ENCODE results near the gene RASD1. TPM values are rescaled to one million over a fixed set of nuclear protein-coding genes. Genes with fewer than 3 reads are reported as not detected.

RASD1 gene
- total RNA-seq, 2 donors from 2014 or later: 124 to 175 TPM

GRCh38 chr17:17454276-17454675, 41.9 kb downstream of the RASD1 start:
- H3K9me3 ChIP-seq: no peaks in the 10 kb centered on the region
- H3K27me3 ChIP-seq (replicated peaks; ENCODE audit: insufficient read depth): no peaks in the 10 kb centered on the region
- TF ChIP-seq POLR2AphosphoS5 (IDR thresholded peaks at IDR 0.05) (no peak), CTCF (IDR thresholded peaks at IDR 0.05) (no peak), POLR2A (IDR thresholded peaks at IDR 0.05) (no peak)
- H3K4me1 ChIP-seq (replicated peaks): no peaks in the 10 kb centered on the region
- no peak overlapping the region for H3K4me3 ChIP-seq
- H3K27ac ChIP-seq: no peak overlapping the region
- no peaks in the 10 kb centered on the region for H3K36me3 ChIP-seq
- no peak for DNase-seq (ENCODE audit: low spot score)
- intact Hi-C loops (cut with DNase I): no loop called here
- 100% methylated on average over 1 of the region's 1 CpG for WGBS

DNA sequence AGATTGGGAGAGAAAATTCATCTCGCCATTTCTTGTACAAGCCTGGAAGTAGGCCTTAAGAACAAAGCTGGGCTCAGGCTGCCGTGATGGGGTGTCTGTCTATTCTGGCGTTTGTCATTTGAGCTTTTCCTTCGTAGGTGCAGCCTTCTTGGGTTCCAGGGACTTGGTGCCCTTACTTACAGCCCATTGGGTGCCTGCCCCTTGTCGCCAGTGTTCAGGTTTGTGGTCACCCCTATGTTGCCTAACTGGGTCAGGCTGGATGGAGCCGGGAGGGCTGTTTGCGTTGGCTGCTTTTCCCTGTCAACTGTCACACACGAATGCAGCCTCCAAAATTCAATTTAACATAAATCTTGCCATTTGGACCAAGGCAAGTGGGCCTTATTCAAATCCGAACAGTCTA, 43.1 kb downstream of the RASD1 start:
- Histone ChIP-seq H3K9me3 (no peaks in the 10 kb centered on the region), H3K27ac (no peak overlapping the region), H3K4me3 (no peak overlapping the region), H3K27me3 (replicated peaks; ENCODE audit: insufficient read depth) (no peaks in the 10 kb centered on the region), H3K4me1 (replicated peaks) (no peaks in the 10 kb centered on the region), H3K36me3 (no peaks in the 10 kb centered on the region)
- TF ChIP-seq POLR2AphosphoS5 (IDR thresholded peaks at IDR 0.05) (no peak), CTCF (IDR thresholded peaks at IDR 0.05) (no peak), POLR2A (IDR thresholded peaks at IDR 0.05) (no peak)
- no peak for DNase-seq (ENCODE audit: low spot score)
- WGBS: 77% methylated on average over 9 of the region's 9 CpGs
- intact Hi-C loops (cut with DNase I): no loop called here

DNA sequence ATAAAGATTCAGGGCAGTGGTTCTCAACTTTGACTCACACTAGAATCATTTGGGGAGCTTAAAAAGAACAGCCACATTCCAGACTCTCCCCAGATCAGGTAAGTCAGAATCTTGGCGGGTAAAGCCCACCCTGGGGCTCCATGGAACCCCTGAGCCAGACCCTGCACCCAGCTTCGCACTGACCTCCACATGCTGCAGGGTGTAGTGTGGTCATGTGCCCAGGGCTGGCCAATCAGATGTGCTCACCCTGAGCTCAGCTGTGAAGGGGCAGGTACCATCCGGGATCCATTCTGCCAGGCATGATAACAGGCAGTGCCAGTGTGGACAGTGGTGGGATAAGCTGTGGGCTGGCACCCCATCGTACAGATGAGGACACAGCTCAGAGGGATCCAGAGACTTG, 47.5 kb downstream of the RASD1 start:
- intact Hi-C loops (cut with DNase I): no loop called here

GRCh38 chr17:17448076-17448475, 48.1 kb downstream of the RASD1 start:
- H3K4me1 ChIP-seq (replicated peaks): peaks cover 2% of the 10 kb centered on the region
- intact Hi-C loops (cut with DNase I): no loop called here
- H3K9me3 ChIP-seq: no peaks in the 10 kb centered on the region
- WGBS: 42% methylated on average over 5 of the region's 5 CpGs
- TF ChIP-seq POLR2A (IDR thresholded peaks at IDR 0.05): no peak
- TF ChIP-seq POLR2AphosphoS5 (IDR thresholded peaks at IDR 0.05): no peak
- no peak for TF ChIP-seq CTCF (IDR thresholded peaks at IDR 0.05)
- no peak for DNase-seq (ENCODE audit: low spot score)
- no peaks in the 10 kb centered on the region for H3K27me3 ChIP-seq (replicated peaks; ENCODE audit: insufficient read depth)
- H3K27ac ChIP-seq: no peak overlapping the region
- no peaks in the 10 kb centered on the region for H3K36me3 ChIP-seq
- H3K4me3 ChIP-seq: no peak overlapping the region

More for the DNA sequence above, 47.5 kb downstream of the RASD1 start:
- peaks cover 2% of the 10 kb centered on the region for H3K4me1 ChIP-seq (replicated peaks)
- no peaks in the 10 kb centered on the region for H3K9me3 ChIP-seq
- WGBS: 97% methylated on average over 4 of the region's 4 CpGs
- H3K4me3 ChIP-seq: no peak overlapping the region
- DNase-seq (ENCODE audit: low spot score): no peak
- H3K36me3 ChIP-seq: no peaks in the 10 kb centered on the region
- H3K27me3 ChIP-seq (replicated peaks; ENCODE audit: insufficient read depth): no peaks in the 10 kb centered on the region
- no peak overlapping the region for H3K27ac ChIP-seq
- TF ChIP-seq POLR2A (IDR thresholded peaks at IDR 0.05) (no peak), CTCF (IDR thresholded peaks at IDR 0.05) (no peak), POLR2AphosphoS5 (IDR thresholded peaks at IDR 0.05) (no peak)

- H3K27ac ChIP-seq: peak overlapping the region; percentile 60 to 70
- intact Hi-C loops (cut with DNase I): no loop called here
- no peaks in the 10 kb centered on the region for H3K27me3 ChIP-seq (replicated peaks; ENCODE audit: insufficient read depth)
- H3K9me3 ChIP-seq: no peaks in the 10 kb centered on the region
- TF ChIP-seq CTCF (IDR thresholded peaks at IDR 0.05): no peak
- TF ChIP-seq POLR2A (IDR thresholded peaks at IDR 0.05): no peak
- no peak for TF ChIP-seq POLR2AphosphoS5 (IDR thresholded peaks at IDR 0.05)
- H3K4me1 ChIP-seq (replicated peaks): peaks cover 2% of the 10 kb centered on the region
- H3K36me3 ChIP-seq: no peaks in the 10 kb centered on the region
- DNase-seq (ENCODE audit: low spot score): no peak
- H3K4me3 ChIP-seq: no peak overlapping the region
- 72% methylated on average over 5 of the region's 5 CpGs for WGBS
Observed at GRCh38 chr17:17447264-17447663, 48.9 kb downstream of the RASD1 start.
